Activated naive CD8-positive, alpha-beta T cell (primary cell): ENCODE data around the gene SLC39A3.

Experiments
- H3K27ac Mint-ChIP-seq: one replicate; pipeline ENCODE4 v1.8.0; 2021; ENCODE audit warnings: mixed read lengths
- H3K27me3 Mint-ChIP-seq: one replicate; pipeline ENCODE4 v1.8.0; 2021; ENCODE audit warnings: mixed read lengths
- H3K36me3 Mint-ChIP-seq: one replicate; pipeline ENCODE4 v1.8.0; 2021; ENCODE audit warnings: mixed read lengths
- H3K4me1 Mint-ChIP-seq: one replicate; pipeline ENCODE4 v1.8.0; 2021; ENCODE audit warnings: low read depth, mixed read lengths
- H3K4me3 Mint-ChIP-seq: one replicate; pipeline ENCODE4 v1.8.0; 2021; ENCODE audit warnings: mild to moderate bottlenecking, mixed read lengths
- H3K9me3 Mint-ChIP-seq: one replicate; pipeline ENCODE4 v1.8.0; 2021; ENCODE audit warnings: low read depth, mixed read lengths

Gene SLC39A3

DNA sequence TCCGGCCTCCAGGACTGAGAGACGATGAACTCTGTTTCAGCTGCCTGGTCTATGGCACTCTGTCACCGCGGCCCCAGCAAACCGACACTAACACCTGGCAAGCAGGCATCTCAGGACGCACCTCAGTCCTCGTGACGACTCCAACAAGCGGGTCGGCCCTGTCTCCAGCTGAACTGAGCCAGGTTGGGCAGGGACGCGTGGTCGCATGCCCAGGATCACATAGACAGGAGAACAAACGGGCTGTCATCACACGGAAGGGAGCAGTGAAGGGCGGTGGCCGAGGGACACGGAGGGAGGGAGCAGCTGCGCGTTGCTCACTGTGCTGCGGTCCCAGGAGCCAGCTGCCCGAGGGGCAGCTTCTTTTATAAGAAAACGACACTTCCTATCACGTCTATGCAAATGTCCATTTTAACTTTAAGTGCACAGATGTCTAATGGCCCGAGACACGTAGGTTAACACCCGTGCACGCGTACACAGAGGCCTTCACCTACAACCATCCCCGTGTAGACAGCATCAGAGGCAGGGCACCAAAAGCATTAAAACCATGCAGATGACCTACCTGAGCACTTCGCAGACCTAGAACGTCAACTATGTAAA, 34.4 kb upstream of the SLC39A3 start:
- no peaks in the 10 kb centered on the region for H3K9me3 Mint-ChIP-seq
- peaks cover 2% of the 10 kb centered on the region for H3K36me3 Mint-ChIP-seq
- peaks cover 28% of the 10 kb centered on the region for H3K4me1 Mint-ChIP-seq
- no peaks in the 10 kb centered on the region for H3K27me3 Mint-ChIP-seq
- H3K4me3 Mint-ChIP-seq: peak overlapping the region; percentile 59
- H3K27ac Mint-ChIP-seq: no peak overlapping the region

GRCh38 chr19:2771786-2772674, 32.2 kb upstream of the SLC39A3 start:
- H3K27me3 Mint-ChIP-seq: no peaks in the 10 kb centered on the region
- H3K4me3 Mint-ChIP-seq: no peak overlapping the region
- no peaks in the 10 kb centered on the region for H3K9me3 Mint-ChIP-seq
- H3K4me1 Mint-ChIP-seq: peaks cover 26% of the 10 kb centered on the region
- no peak overlapping the region for H3K27ac Mint-ChIP-seq
- H3K36me3 Mint-ChIP-seq: peaks cover 2% of the 10 kb centered on the region

DNA sequence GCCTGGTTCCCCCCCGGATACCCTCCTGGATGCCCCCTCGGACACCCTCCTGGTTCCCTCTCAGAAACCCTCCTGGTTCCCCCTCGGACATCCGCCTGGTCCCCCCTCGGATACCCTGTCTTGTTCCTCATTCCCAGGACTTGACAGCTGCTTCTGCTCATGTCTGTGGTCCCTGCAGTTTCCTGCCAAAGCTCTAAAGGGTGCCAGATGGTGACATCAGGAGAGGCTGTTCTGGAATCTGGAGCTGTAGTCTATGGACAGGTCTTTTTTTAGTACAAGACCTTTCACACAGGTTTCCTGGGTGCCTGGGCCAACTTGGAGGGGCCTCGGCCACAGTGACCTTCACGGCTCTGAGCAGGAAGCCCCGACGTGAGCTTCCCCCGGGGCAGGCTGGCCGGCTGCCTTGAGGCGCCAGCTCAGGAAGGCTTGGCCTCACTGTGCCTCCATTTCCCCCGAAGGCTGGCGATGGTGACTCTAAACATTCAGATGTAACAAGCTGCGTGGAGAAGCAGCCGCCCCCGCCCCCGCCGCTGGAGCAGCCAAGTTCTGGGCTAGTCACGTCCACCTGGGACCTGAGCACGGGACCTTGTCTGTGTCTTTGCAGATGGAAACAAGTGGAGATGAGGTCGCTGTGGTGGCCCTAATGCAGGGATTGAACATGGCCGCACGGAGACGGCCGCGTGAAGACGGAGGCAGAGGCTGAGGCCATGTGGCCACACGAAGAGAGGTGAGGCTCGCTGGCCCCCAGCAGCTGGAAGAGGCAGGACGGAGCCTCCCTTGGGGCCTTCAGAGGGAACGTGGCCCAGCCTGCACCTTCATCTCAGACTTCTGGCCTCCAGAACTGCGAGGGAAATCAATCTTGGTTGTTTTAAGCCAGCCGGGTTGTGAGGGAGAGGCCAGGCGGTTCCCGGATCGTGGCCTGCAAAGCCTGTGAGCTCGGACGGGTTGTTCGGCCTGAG, 30.5 kb upstream of the SLC39A3 start:
- no peaks in the 10 kb centered on the region for H3K9me3 Mint-ChIP-seq
- H3K36me3 Mint-ChIP-seq: no peaks in the 10 kb centered on the region
- H3K27ac Mint-ChIP-seq: no peak overlapping the region
- H3K4me3 Mint-ChIP-seq: no peak overlapping the region
- H3K4me1 Mint-ChIP-seq: peaks cover 13% of the 10 kb centered on the region
- H3K27me3 Mint-ChIP-seq: no peaks in the 10 kb centered on the region

DNA sequence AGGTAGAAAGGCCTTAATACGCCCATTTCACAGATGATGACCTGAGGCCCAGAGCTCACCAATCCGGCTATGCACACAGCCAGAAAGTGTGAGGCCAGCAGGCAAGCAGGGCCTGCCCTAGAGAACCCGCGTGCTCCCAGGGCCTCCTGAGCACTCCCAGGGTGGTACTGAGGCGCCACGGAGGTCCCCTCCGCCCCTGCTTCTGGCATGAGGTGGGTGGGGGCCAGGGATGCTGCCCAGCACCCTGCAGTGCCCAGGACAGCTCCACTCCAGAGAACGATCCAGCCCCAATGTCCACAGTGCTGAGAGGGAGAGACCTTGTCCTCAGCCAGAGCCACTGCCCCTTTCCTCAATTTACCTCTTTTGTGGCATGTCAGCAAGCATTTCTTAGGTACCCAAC, 29.4 kb upstream of the SLC39A3 start:
- Mint-ChIP-seq H3K4me1 (peaks cover 5% of the 10 kb centered on the region), H3K36me3 (no peaks in the 10 kb centered on the region), H3K9me3 (no peaks in the 10 kb centered on the region), H3K27ac (no peak overlapping the region), H3K27me3 (no peaks in the 10 kb centered on the region), H3K4me3 (no peak overlapping the region)

DNA sequence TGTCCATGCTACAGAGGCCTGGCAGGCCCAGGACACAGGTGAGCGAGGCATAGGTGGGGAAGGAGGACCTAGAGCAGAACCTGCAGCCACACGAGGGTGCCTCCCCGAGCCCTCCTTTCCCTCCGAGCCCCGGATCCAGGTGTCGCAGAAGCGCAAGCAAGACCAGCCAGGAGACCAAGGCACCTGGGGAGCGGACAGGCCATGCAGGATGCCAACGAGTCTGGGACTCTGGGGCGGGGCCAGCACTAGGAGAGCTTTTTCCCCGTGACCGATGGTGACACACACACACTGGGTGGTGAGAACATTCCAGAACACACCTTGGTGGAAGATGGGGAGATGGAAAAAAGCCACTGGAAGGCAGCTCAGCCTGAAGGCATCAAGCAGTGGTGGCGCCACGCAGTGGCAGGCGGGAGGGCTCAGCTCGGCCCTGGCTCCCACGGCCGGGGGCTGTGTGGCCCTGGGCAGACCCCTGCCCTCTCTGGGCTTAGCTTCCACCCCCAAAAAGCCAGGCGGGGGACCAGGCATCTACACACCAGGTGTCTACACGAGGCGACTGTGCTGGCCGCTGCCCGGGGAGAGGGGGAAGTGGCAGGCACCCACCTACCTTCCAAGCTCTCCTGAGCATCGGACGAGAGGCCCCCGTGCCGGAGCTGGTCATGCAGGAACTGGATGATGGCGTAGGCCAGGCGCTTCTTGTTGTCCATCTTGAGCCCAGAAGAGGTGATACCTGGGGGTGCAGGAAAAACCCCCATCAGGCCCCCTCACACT, 28.7 kb upstream of the SLC39A3 start:
- Mint-ChIP-seq H3K36me3 (no peaks in the 10 kb centered on the region), H3K4me3 (no peak overlapping the region), H3K27me3 (no peaks in the 10 kb centered on the region), H3K27ac (no peak overlapping the region), H3K9me3 (no peaks in the 10 kb centered on the region), H3K4me1 (peaks cover 5% of the 10 kb centered on the region)

- Mint-ChIP-seq H3K36me3 (no peaks in the 10 kb centered on the region), H3K27me3 (no peaks in the 10 kb centered on the region), H3K4me3 (no peak overlapping the region), H3K27ac (no peak overlapping the region), H3K9me3 (no peaks in the 10 kb centered on the region), H3K4me1 (peaks cover 5% of the 10 kb centered on the region)
Observed at GRCh38 chr19:2767688-2768087, 27.9 kb upstream of the SLC39A3 start.

- Mint-ChIP-seq H3K9me3 (no peaks in the 10 kb centered on the region), H3K4me3 (no peak overlapping the region), H3K27ac (no peak overlapping the region), H3K27me3 (no peaks in the 10 kb centered on the region), H3K36me3 (no peaks in the 10 kb centered on the region), H3K4me1 (no peaks in the 10 kb centered on the region)
Observed at GRCh38 chr19:2766594-2767372, 27.0 kb upstream of the SLC39A3 start.

DNA sequence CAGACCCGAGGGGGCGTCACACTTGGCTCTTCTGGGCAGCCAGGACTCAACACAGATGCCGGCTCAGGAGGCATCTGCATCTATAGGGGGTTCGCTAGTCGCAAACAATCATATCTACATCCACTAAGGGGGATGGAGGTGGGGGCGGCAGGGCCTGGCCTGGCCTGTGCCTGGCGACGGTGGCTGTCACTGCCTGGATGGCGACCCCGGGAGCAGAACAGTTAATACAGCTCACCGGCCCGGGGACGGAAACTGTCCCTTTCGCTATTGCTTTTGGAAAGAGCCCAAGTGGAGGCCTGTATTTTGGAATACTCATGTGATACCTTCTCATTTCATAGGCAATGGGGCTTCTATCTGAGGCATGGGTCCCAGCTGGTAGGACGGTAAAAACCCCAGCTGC, 25.6 kb upstream of the SLC39A3 start:
- Mint-ChIP-seq H3K36me3 (no peaks in the 10 kb centered on the region), H3K4me1 (no peaks in the 10 kb centered on the region), H3K27ac (no peak overlapping the region), H3K4me3 (no peak overlapping the region), H3K27me3 (no peaks in the 10 kb centered on the region), H3K9me3 (no peaks in the 10 kb centered on the region)

DNA sequence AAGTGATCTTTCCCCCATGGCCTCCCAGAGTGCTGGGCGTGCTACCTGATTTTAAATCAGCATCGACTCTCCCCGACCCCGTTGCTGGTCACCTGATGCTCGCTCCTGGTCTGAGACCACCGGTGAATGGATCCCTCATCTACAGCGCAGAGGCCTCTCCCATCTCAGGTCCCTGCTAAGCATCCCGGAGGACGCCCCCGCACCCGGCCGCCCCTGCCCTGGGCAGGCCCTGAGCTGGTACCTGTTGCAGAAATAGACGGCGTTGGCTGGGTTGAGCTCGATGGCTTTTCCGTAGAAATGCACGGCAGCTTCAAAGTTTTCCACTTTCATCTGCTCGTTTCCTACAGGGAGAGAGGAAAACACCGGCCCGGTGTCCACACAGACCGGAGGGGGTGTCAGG, 25.1 kb upstream of the SLC39A3 start:
- Mint-ChIP-seq H3K9me3 (no peaks in the 10 kb centered on the region), H3K4me3 (no peak overlapping the region), H3K27ac (no peak overlapping the region), H3K4me1 (no peaks in the 10 kb centered on the region), H3K36me3 (no peaks in the 10 kb centered on the region), H3K27me3 (no peaks in the 10 kb centered on the region)

DNA sequence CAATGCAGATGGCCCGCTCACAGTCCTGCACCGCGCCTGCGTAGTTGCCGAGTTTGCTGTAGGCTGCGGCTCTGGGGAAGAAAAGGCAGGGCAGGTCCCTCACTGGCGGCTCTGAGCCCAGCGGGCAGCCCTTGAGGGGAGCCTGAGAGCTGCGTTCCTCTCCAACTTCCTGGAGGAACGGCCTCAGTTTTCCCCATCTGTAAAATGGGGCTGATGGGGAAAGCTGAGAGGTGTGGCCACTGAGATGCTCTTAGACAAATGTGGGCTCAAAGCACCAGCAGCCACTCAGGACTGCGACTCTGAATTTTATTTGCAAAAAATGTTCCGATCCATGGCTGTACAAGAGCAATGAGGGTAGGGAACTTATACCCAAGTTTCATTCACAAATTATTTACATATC, 23.9 kb upstream of the SLC39A3 start:
- no peaks in the 10 kb centered on the region for H3K36me3 Mint-ChIP-seq
- H3K9me3 Mint-ChIP-seq: no peaks in the 10 kb centered on the region
- H3K27me3 Mint-ChIP-seq: no peaks in the 10 kb centered on the region
- H3K4me1 Mint-ChIP-seq: peaks cover 2% of the 10 kb centered on the region
- H3K4me3 Mint-ChIP-seq: no peak overlapping the region
- no peak overlapping the region for H3K27ac Mint-ChIP-seq

GRCh38 chr19:2762783-2763496, 23.1 kb upstream of the SLC39A3 start:
- no peaks in the 10 kb centered on the region for H3K9me3 Mint-ChIP-seq
- peaks cover 2% of the 10 kb centered on the region for H3K4me1 Mint-ChIP-seq
- no peaks in the 10 kb centered on the region for H3K27me3 Mint-ChIP-seq
- no peak overlapping the region for H3K4me3 Mint-ChIP-seq
- no peak overlapping the region for H3K27ac Mint-ChIP-seq
- H3K36me3 Mint-ChIP-seq: no peaks in the 10 kb centered on the region

GRCh38 chr19:2761876-2762782, 22.3 kb upstream of the SLC39A3 start:
- H3K4me1 Mint-ChIP-seq: peaks cover 2% of the 10 kb centered on the region
- no peak overlapping the region for H3K4me3 Mint-ChIP-seq
- no peak overlapping the region for H3K27ac Mint-ChIP-seq
- H3K9me3 Mint-ChIP-seq: no peaks in the 10 kb centered on the region
- no peaks in the 10 kb centered on the region for H3K27me3 Mint-ChIP-seq
- no peaks in the 10 kb centered on the region for H3K36me3 Mint-ChIP-seq

- no peak overlapping the region for H3K27ac Mint-ChIP-seq
- no peaks in the 10 kb centered on the region for H3K9me3 Mint-ChIP-seq
- H3K36me3 Mint-ChIP-seq: no peaks in the 10 kb centered on the region
- no peaks in the 10 kb centered on the region for H3K27me3 Mint-ChIP-seq
- H3K4me3 Mint-ChIP-seq: no peak overlapping the region
- H3K4me1 Mint-ChIP-seq: peaks cover 2% of the 10 kb centered on the region
Observed at GRCh38 chr19:2761309-2761677, 21.5 kb upstream of the SLC39A3 start.
